Mesothelial cell of epicardium (in vitro differentiated cells): ENCODE data around the gene RAB20. TPM values are rescaled to one million over a fixed set of nuclear protein-coding genes. Genes with fewer than 3 reads are reported as not detected.

Source experiments
- DNase-seq, 2 experiments: peaks; one replicate each; pipeline ENCODE4 v3.0.0; 2021; ENCODE audit warnings: low spot score in 2 of 2; ENCODE audit not compliant: unreplicated experiment in 2 of 2
- H3K27ac Mint-ChIP-seq: 2 replicates; pipeline ENCODE4 v1.8.0; 2021; ENCODE audit warnings: mixed read lengths
- H3K27me3 Mint-ChIP-seq: 2 replicates; pipeline ENCODE4 v1.8.0; 2021; ENCODE audit warnings: low read depth, mixed read lengths
- H3K36me3 Mint-ChIP-seq: 2 replicates; pipeline ENCODE4 v1.8.0; 2021; ENCODE audit warnings: mixed read lengths
- H3K4me1 Mint-ChIP-seq: 2 replicates; pipeline ENCODE4 v1.8.0; 2021; ENCODE audit warnings: mixed read lengths
- H3K4me3 Mint-ChIP-seq: 2 replicates; pipeline ENCODE4 v1.8.0; 2021; ENCODE audit warnings: mild to moderate bottlenecking, moderate library complexity, mixed read lengths
- H3K9me3 Mint-ChIP-seq: 2 replicates; pipeline ENCODE4 v1.8.0; 2021; ENCODE audit warnings: mixed read lengths
- total RNA-seq: library from RNA; stranded (reverse); gene quantifications from 3 replicates; pipeline ENCODE4 v1.2.1, GENCODE V29; 2021
- TF ChIP-seq, protein P1 (sequence below): fragments of 200-600 bp; sonication (generic); IDR thresholded peaks from one replicate; pipeline ENCODE4 v1.5.0; 2021; ENCODE audit warnings: antibody characterized with exemption; ENCODE audit not compliant: unreplicated experiment

RAB20 gene
- total RNA-seq, 1 donor from 2014 or later = 8.9 TPM

DNA sequence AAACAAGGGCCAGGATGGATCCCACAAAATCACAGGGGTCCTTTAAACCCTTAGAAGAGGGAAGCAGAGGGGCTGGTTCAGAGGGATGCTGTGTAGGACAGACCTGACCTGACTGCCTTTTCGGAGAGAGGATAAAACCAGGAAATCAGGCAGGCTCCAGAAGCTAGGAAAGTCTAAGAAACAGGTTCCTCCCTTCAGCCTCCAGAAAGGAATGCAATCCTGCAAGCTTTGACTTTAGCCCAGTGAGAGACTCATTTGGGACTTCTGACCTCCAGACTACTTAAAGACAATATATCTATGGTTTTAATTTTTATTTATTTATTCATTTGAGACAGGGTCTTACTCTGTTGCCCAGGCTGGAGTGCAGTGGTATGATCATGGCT, 5.3 kb downstream of the RAB20 start:
- Mint-ChIP-seq H3K4me3 (no peak overlapping the region), H3K36me3 (peaks cover 12% of the 10 kb centered on the region), H3K27ac (peak overlapping the region; percentile 50), H3K27me3 (no peaks in the 10 kb centered on the region), H3K4me1 (peaks cover 35% of the 10 kb centered on the region), H3K9me3 (peaks cover 5% of the 10 kb centered on the region)
- no peak for DNase-seq
- TF ChIP-seq, protein P1, sequence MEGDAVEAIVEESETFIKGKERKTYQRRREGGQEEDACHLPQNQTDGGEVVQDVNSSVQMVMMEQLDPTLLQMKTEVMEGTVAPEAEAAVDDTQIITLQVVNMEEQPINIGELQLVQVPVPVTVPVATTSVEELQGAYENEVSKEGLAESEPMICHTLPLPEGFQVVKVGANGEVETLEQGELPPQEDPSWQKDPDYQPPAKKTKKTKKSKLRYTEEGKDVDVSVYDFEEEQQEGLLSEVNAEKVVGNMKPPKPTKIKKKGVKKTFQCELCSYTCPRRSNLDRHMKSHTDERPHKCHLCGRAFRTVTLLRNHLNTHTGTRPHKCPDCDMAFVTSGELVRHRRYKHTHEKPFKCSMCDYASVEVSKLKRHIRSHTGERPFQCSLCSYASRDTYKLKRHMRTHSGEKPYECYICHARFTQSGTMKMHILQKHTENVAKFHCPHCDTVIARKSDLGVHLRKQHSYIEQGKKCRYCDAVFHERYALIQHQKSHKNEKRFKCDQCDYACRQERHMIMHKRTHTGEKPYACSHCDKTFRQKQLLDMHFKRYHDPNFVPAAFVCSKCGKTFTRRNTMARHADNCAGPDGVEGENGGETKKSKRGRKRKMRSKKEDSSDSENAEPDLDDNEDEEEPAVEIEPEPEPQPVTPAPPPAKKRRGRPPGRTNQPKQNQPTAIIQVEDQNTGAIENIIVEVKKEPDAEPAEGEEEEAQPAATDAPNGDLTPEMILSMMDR = no peak

DNA sequence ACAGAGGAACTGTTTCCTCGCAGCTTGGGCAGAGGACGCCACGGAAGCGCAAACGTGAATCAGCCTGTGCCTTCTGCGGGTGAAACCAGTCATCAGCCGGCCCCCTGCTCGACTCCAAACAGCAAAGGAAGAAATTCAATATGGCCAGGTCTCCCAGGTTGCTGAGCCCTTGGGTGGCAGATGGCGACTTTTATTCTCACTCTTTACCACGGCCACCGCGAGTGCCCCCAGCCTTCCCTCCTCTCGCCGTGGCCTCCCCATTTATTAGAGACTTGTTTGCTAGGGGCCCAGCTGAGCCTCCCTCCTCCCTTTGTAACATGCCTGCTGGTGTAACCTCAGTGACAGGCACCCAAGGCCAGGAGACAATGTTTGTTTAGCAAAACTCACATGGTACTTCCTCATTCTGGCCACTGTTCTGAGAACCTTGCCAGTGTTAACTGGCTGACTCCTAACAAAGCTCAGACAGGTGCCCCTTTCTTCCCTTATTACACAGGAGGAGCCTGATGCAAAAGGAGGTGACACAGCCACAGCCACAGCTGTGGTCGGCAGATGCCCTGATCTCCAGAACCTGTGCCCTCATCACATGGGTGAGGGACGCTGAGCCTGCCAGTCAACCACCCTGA, 5.8 kb downstream of the RAB20 start:
- DNase-seq = no peak
- Mint-ChIP-seq H3K9me3 (peaks cover 5% of the 10 kb centered on the region), H3K4me3 (no peak overlapping the region), H3K36me3 (peaks cover 12% of the 10 kb centered on the region), H3K27ac (peak overlapping the region; percentile 50), H3K4me1 (peaks cover 38% of the 10 kb centered on the region), H3K27me3 (no peaks in the 10 kb centered on the region)
- TF ChIP-seq, protein P1 = no peak

DNA sequence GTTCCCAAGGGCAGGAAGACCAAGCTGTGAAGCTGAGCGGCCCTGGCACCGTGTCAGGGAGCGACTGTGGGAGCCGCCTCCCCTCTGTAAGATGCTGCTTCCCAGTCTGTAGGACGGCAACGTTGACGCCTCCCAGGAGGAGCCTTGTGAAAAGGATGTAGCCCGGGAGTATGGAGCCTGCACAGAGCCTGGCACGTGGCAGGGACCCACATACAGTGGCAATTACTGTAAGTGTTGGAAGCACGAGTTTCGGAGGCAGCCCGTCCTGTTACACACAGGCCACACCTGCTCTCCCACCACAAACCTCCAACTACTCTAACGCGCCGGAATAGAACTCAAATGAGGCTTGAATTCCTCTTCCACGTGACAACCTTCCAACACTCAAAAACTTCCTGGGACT, 6.6 kb downstream of the RAB20 start:
- Mint-ChIP-seq H3K9me3 (peaks cover 5% of the 10 kb centered on the region), H3K4me3 (no peak overlapping the region), H3K27ac (no peak overlapping the region), H3K4me1 (peaks cover 36% of the 10 kb centered on the region), H3K27me3 (no peaks in the 10 kb centered on the region), H3K36me3 (peaks cover 12% of the 10 kb centered on the region)
- DNase-seq = no peak
- TF ChIP-seq, protein P1 = no peak

DNA sequence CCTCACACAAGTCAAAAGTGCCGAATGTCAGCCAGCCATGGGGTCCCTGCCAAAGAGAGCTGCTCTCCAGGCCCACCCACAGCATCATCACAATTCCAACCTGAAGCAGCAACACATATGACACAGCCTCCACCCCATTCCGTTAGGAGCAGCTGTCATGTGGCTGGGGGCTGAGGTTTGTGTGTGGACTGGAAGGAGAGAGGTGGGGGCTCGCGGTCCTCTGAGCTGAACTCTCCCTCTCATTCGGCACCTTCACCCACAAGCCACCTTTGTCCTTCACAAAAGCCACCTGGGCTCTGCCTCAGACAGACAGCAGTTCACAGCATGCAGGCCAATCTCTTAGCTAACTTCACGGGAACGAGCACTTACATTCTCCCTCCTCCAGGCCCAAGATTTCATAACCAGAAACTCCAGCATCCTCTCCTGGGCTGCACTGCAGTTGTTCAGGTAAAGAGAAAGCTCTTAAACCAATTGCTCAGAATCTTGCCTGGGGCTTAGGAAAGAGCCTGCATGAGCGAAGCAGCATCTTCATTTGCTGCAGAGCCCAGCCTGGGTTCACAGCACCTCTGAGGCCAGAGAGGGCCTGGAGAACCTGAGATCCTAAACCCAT, 7.2 kb downstream of the RAB20 start:
- Mint-ChIP-seq H3K4me3 (no peak overlapping the region), H3K27me3 (no peaks in the 10 kb centered on the region), H3K27ac (no peak overlapping the region), H3K4me1 (peaks cover 32% of the 10 kb centered on the region), H3K36me3 (peaks cover 12% of the 10 kb centered on the region), H3K9me3 (peaks cover 5% of the 10 kb centered on the region)
- TF ChIP-seq, protein P1 = no peak
- DNase-seq = no peak

DNA sequence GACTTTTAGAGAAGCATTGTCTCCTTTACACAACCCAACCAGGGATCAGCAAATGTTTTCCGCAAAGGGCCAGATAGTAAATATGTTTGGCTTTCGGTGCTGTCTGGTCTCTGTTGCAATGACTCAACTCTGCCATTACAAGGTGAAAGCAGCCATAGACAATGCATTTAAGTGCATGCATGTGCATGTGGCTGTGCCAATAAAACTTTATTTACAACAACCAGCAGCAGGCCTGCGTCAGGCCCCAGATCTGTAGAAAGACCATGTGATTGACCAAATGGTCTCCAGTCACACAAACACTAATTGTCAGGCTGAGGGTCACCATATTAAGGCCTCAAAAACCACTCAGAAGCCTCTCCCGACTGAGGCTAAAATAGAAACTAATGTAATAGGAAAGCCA, 8.1 kb downstream of the RAB20 start:
- Mint-ChIP-seq H3K27me3 (no peaks in the 10 kb centered on the region), H3K4me1 (peaks cover 29% of the 10 kb centered on the region), H3K27ac (no peak overlapping the region), H3K4me3 (no peak overlapping the region), H3K9me3 (peaks cover 5% of the 10 kb centered on the region), H3K36me3 (peaks cover 9% of the 10 kb centered on the region)
- DNase-seq = no peak
- TF ChIP-seq, protein P1 = no peak
